T-helper 2 cell treated with Interferon-gamma antibody and Interleukin-4, amounts not matched to agents 100 ng/mL and 5 ng/mL, for 36 hours (primary cell): ENCODE data around the gene BLZF1. TPM values are rescaled to one million over a fixed set of nuclear protein-coding genes. Genes with fewer than 3 reads are reported as not detected.

Experiments used
- total RNA-seq: library from RNA; stranded (reverse); gene quantifications from 2 replicates; pipeline ENCODE4 v1.2.3, GENCODE V29; 2022

Gene BLZF1
- total RNA-seq, 1 donor from 2014 or later, result 26.2 TPM

Other genes with a start within 250 kb of the BLZF1 start
- gene NME7, start 398 bp upstream of the BLZF1 start, total RNA-seq, result 16.8 and 19.7 TPM in 2 replicates
- gene CCDC181, start 59.3 kb downstream of the BLZF1 start, total RNA-seq, result 0.11 and 0.16 TPM in 2 replicates
- 7.1 and 7.5 TPM in 2 replicates for gene SLC19A2, start 117.7 kb downstream of the BLZF1 start, total RNA-seq
- 8.2 and 9.1 TPM in 2 replicates for gene F5, start 218.3 kb downstream of the BLZF1 start, total RNA-seq